ENCODE results near the gene TLE5.

DNA sequence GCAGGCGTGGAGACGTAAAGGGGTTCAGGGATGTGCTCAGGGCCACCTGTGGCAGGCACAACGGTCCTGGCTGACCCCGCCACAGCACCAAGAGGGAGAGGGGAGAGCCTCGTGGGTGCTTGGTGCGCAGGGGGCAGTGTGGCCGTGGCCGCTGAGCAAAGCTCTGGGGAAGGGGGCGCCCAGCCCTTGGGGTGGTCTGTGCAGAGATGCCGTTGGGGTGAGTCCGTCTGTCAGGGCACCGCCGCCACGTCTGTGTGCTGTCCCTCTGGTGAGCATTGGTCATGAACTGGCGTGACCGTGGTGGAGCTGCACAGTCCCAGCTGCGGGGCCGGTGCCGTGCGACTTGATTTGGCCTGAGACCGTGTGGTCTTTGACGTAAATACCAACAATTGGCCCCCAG lies 47.2 kb upstream of the TLE5 start:
- TF ChIP-seq CTCF (IDR thresholded peaks at IDR 0.05) (no peak), ZFX (IDR thresholded peaks at IDR 0.05; ENCODE audit: borderline replicate concordance) (no peak)
